Measurements from ENCODE around the gene SUV39H1. TPM values are rescaled to one million over a fixed set of nuclear protein-coding genes. Genes with fewer than 3 reads are reported as not detected.

The SUV39H1 gene
- total RNA-seq, 1 donor from 2014 or later, result 9.4 TPM

- TF ChIP-seq CTCF (IDR thresholded peaks at IDR 0.05) (no peak), EZH2 (IDR thresholded peaks at IDR 0.05) (no peak), EZH2phosphoT487 (IDR thresholded peaks at IDR 0.05) (no peak)
- H3K36me3 Mint-ChIP-seq, result no peaks in the 10 kb centered on the region
- H3K27me3 Mint-ChIP-seq (ENCODE audit: insufficient read depth, low read depth), result peaks cover 2% of the 10 kb centered on the region
These were observed 23.4 kb downstream of the SUV39H1 start for GRCh38 chrX:48719958-48720357.

GRCh38 chrX:48720577-48721250 lies 24.2 kb downstream of the SUV39H1 start:
- no peak for DNase-seq (ENCODE audit: low spot score)
- H3F3A ChIP-seq (ENCODE audit: low read depth), result no peaks in the 10 kb centered on the region
- Mint-ChIP-seq H3K27me3 (ENCODE audit: insufficient read depth, low read depth) (peaks cover 2% of the 10 kb centered on the region), H3K9me3 (peaks cover 9% of the 10 kb centered on the region), H3K4me3 (no peak overlapping the region), H3K4me1 (no peaks in the 10 kb centered on the region), H3K27ac (no peak overlapping the region), H3K36me3 (no peaks in the 10 kb centered on the region)
- H3K4me3 ChIP-seq, result no peak overlapping the region
- no peak overlapping the region for H3K9ac ChIP-seq
- no peak overlapping the region for H2AFZ ChIP-seq (replicated peaks)
- no peaks in the 10 kb centered on the region for H3K4me1 ChIP-seq
- H3K27me3 ChIP-seq, result no peaks in the 10 kb centered on the region
- H3K4me2 ChIP-seq, result no peak overlapping the region
- H3K79me2 ChIP-seq (ENCODE audit: low read depth), result no peaks in the 10 kb centered on the region
- H3K36me3 ChIP-seq, result no peaks in the 10 kb centered on the region
- H4K20me1 ChIP-seq (ENCODE audit: low read depth), result no peaks in the 10 kb centered on the region
- no peak overlapping the region for H3K27ac ChIP-seq
- TF ChIP-seq CTCF (IDR thresholded peaks at IDR 0.05), result no peak
- no peak for TF ChIP-seq EZH2 (IDR thresholded peaks at IDR 0.05)
- TF ChIP-seq EZH2phosphoT487 (IDR thresholded peaks at IDR 0.05), result no peak
- H3K9me3 ChIP-seq (ENCODE audit: low read depth), result no peaks in the 10 kb centered on the region

More at GRCh38 chrX:48719958-48720357, 23.4 kb downstream of the SUV39H1 start:
- Histone ChIP-seq H3K36me3 (no peaks in the 10 kb centered on the region), H3K9me3 (ENCODE audit: low read depth) (no peaks in the 10 kb centered on the region), H3K4me1 (no peaks in the 10 kb centered on the region), H3K4me2 (no peak overlapping the region), H2AFZ (replicated peaks) (no peak overlapping the region), H3K79me2 (ENCODE audit: low read depth) (no peaks in the 10 kb centered on the region), H3K9ac (no peak overlapping the region), H3K4me3 (no peak overlapping the region), H3K27me3 (no peaks in the 10 kb centered on the region), H3F3A (ENCODE audit: low read depth) (no peaks in the 10 kb centered on the region), H4K20me1 (ENCODE audit: low read depth) (no peaks in the 10 kb centered on the region), H3K27ac (no peak overlapping the region)
- no peaks in the 10 kb centered on the region for H3K4me1 Mint-ChIP-seq
- no peak overlapping the region for H3K4me3 Mint-ChIP-seq
- no peak overlapping the region for H3K27ac Mint-ChIP-seq
- peaks cover 8% of the 10 kb centered on the region for H3K9me3 Mint-ChIP-seq
- DNase-seq (ENCODE audit: low spot score), result no peak

- no peak for TF ChIP-seq EZH2phosphoT487 (IDR thresholded peaks at IDR 0.05)
- TF ChIP-seq CTCF (IDR thresholded peaks at IDR 0.05), result no peak
- TF ChIP-seq EZH2 (IDR thresholded peaks at IDR 0.05), result no peak
- Histone ChIP-seq H3K36me3 (no peaks in the 10 kb centered on the region), H3K4me2 (no peak overlapping the region), H3K79me2 (ENCODE audit: low read depth) (no peaks in the 10 kb centered on the region), H4K20me1 (ENCODE audit: low read depth) (no peaks in the 10 kb centered on the region), H3K9ac (no peak overlapping the region), H2AFZ (replicated peaks) (no peak overlapping the region), H3K27me3 (no peaks in the 10 kb centered on the region), H3K4me1 (no peaks in the 10 kb centered on the region), H3K4me3 (no peak overlapping the region), H3K9me3 (ENCODE audit: low read depth) (no peaks in the 10 kb centered on the region), H3K27ac (no peak overlapping the region), H3F3A (ENCODE audit: low read depth) (no peaks in the 10 kb centered on the region)
- peaks cover 9% of the 10 kb centered on the region for H3K9me3 Mint-ChIP-seq
- H3K4me3 Mint-ChIP-seq, result no peak overlapping the region
- no peaks in the 10 kb centered on the region for H3K36me3 Mint-ChIP-seq
- H3K27ac Mint-ChIP-seq, result no peak overlapping the region
- peaks cover 2% of the 10 kb centered on the region for H3K27me3 Mint-ChIP-seq (ENCODE audit: insufficient read depth, low read depth)
- no peaks in the 10 kb centered on the region for H3K4me1 Mint-ChIP-seq
- DNase-seq (ENCODE audit: low spot score), result no peak
These were observed 25.4 kb downstream of the SUV39H1 start for GRCh38 chrX:48721916-48722315.
